Measurements from ENCODE around the gene PDZK1.
"Not testable (repeated sequence)": the region's sequence is repeated elsewhere in the genome, so short reads cannot be mapped to it uniquely, and the experiment has no call there.

Gene PDZK1

GRCh38 chr1:145688328-145688727 is 18.8 kb downstream of the PDZK1 start:
- Histone ChIP-seq H3K36me3 (ENCODE audit: insufficient read depth, low read length) (no peaks in the 10 kb centered on the region), H3K9ac (ENCODE audit: low read depth, low read length) (no peak overlapping the region), H3K4me1 (ENCODE audit: control insufficient read depth, insufficient read depth, low read length) (peaks cover 21% of the 10 kb centered on the region), H3K9me3 (replicated peaks; ENCODE audit: low read length) (no peaks in the 10 kb centered on the region), H3K4me2 (ENCODE audit: low read length) (no peak overlapping the region), H3K27me3 (ENCODE audit: control insufficient read depth, insufficient read depth, low read length) (no peaks in the 10 kb centered on the region), H3K4me3 (ENCODE audit: low read length) (no peak overlapping the region)

- H3K9ac ChIP-seq (ENCODE audit: low read depth, low read length); H3K4me2 ChIP-seq (ENCODE audit: low read length): not testable (repeated sequence)
Observed at GRCh38 chr1:145686078-145686477, 21.1 kb downstream of the PDZK1 start.

GRCh38 chr1:145684858-145685257 is 22.3 kb downstream of the PDZK1 start:
- H3K9me3 ChIP-seq (replicated peaks; ENCODE audit: low read length); H3K4me2 ChIP-seq (ENCODE audit: low read length); H3K4me1 ChIP-seq (ENCODE audit: control insufficient read depth, insufficient read depth, low read length); H3K4me3 ChIP-seq (ENCODE audit: low read length); H3K9ac ChIP-seq (ENCODE audit: low read depth, low read length); H3K36me3 ChIP-seq (ENCODE audit: insufficient read depth, low read length); H3K27me3 ChIP-seq (ENCODE audit: control insufficient read depth, insufficient read depth, low read length): not testable (repeated sequence)

More at GRCh38 chr1:145686078-145686477, 21.1 kb downstream of the PDZK1 start:
- not testable (repeated sequence) for H3K4me3 ChIP-seq (ENCODE audit: low read length); H3K36me3 ChIP-seq (ENCODE audit: insufficient read depth, low read length); H3K9me3 ChIP-seq (replicated peaks; ENCODE audit: low read length); H3K27me3 ChIP-seq (ENCODE audit: control insufficient read depth, insufficient read depth, low read length)
- H3K4me1 ChIP-seq (ENCODE audit: control insufficient read depth, insufficient read depth, low read length): peaks cover 15% of the 10 kb centered on the region

- not testable (repeated sequence) for H3K36me3 ChIP-seq (ENCODE audit: insufficient read depth, low read length); H3K9ac ChIP-seq (ENCODE audit: low read depth, low read length); H3K9me3 ChIP-seq (replicated peaks; ENCODE audit: low read length); H3K4me3 ChIP-seq (ENCODE audit: low read length); H3K4me2 ChIP-seq (ENCODE audit: low read length); H3K27me3 ChIP-seq (ENCODE audit: control insufficient read depth, insufficient read depth, low read length); H3K4me1 ChIP-seq (ENCODE audit: control insufficient read depth, insufficient read depth, low read length)
Observed at GRCh38 chr1:145673217-145673616, 34.0 kb downstream of the PDZK1 start.

- not testable (repeated sequence) for H3K4me1 ChIP-seq (ENCODE audit: control insufficient read depth, insufficient read depth, low read length); H3K36me3 ChIP-seq (ENCODE audit: insufficient read depth, low read length); H3K4me2 ChIP-seq (ENCODE audit: low read length); H3K9ac ChIP-seq (ENCODE audit: low read depth, low read length); H3K4me3 ChIP-seq (ENCODE audit: low read length); H3K27me3 ChIP-seq (ENCODE audit: control insufficient read depth, insufficient read depth, low read length); H3K9me3 ChIP-seq (replicated peaks; ENCODE audit: low read length)
Observed at GRCh38 chr1:145670995-145671745, 36.0 kb downstream of the PDZK1 start.

GRCh38 chr1:145665015-145665414 is 42.2 kb downstream of the PDZK1 start:
- H3K9ac ChIP-seq (ENCODE audit: low read depth, low read length); H3K9me3 ChIP-seq (replicated peaks; ENCODE audit: low read length); H3K4me1 ChIP-seq (ENCODE audit: control insufficient read depth, insufficient read depth, low read length); H3K27me3 ChIP-seq (ENCODE audit: control insufficient read depth, insufficient read depth, low read length); H3K4me3 ChIP-seq (ENCODE audit: low read length); H3K4me2 ChIP-seq (ENCODE audit: low read length); H3K36me3 ChIP-seq (ENCODE audit: insufficient read depth, low read length): not testable (repeated sequence)

- not testable (repeated sequence) for H3K4me1 ChIP-seq (ENCODE audit: control insufficient read depth, insufficient read depth, low read length); H3K9ac ChIP-seq (ENCODE audit: low read depth, low read length); H3K4me3 ChIP-seq (ENCODE audit: low read length); H3K27me3 ChIP-seq (ENCODE audit: control insufficient read depth, insufficient read depth, low read length); H3K4me2 ChIP-seq (ENCODE audit: low read length); H3K9me3 ChIP-seq (replicated peaks; ENCODE audit: low read length); H3K36me3 ChIP-seq (ENCODE audit: insufficient read depth, low read length)
Observed at GRCh38 chr1:145662502-145662901, 44.7 kb downstream of the PDZK1 start.

GRCh38 chr1:145656245-145656943 is 50.8 kb downstream of the PDZK1 start:
- H3K4me1 ChIP-seq (ENCODE audit: control insufficient read depth, insufficient read depth, low read length); H3K9me3 ChIP-seq (replicated peaks; ENCODE audit: low read length); H3K4me2 ChIP-seq (ENCODE audit: low read length); H3K36me3 ChIP-seq (ENCODE audit: insufficient read depth, low read length); H3K9ac ChIP-seq (ENCODE audit: low read depth, low read length); H3K27me3 ChIP-seq (ENCODE audit: control insufficient read depth, insufficient read depth, low read length); H3K4me3 ChIP-seq (ENCODE audit: low read length): not testable (repeated sequence)

- not testable (repeated sequence) for H3K27me3 ChIP-seq (ENCODE audit: control insufficient read depth, insufficient read depth, low read length); H3K4me2 ChIP-seq (ENCODE audit: low read length); H3K36me3 ChIP-seq (ENCODE audit: insufficient read depth, low read length); H3K9ac ChIP-seq (ENCODE audit: low read depth, low read length); H3K4me3 ChIP-seq (ENCODE audit: low read length); H3K4me1 ChIP-seq (ENCODE audit: control insufficient read depth, insufficient read depth, low read length); H3K9me3 ChIP-seq (replicated peaks; ENCODE audit: low read length)
Observed at GRCh38 chr1:145643990-145644389, 63.2 kb downstream of the PDZK1 start.

- not testable (repeated sequence) for H3K36me3 ChIP-seq (ENCODE audit: insufficient read depth, low read length); H3K4me2 ChIP-seq (ENCODE audit: low read length); H3K9me3 ChIP-seq (replicated peaks; ENCODE audit: low read length); H3K4me3 ChIP-seq (ENCODE audit: low read length); H3K4me1 ChIP-seq (ENCODE audit: control insufficient read depth, insufficient read depth, low read length); H3K27me3 ChIP-seq (ENCODE audit: control insufficient read depth, insufficient read depth, low read length); H3K9ac ChIP-seq (ENCODE audit: low read depth, low read length)
Observed at GRCh38 chr1:145641886-145642285, 65.3 kb downstream of the PDZK1 start.

- H3K36me3 ChIP-seq (ENCODE audit: insufficient read depth, low read length); H3K27me3 ChIP-seq (ENCODE audit: control insufficient read depth, insufficient read depth, low read length); H3K4me1 ChIP-seq (ENCODE audit: control insufficient read depth, insufficient read depth, low read length); H3K4me3 ChIP-seq (ENCODE audit: low read length); H3K4me2 ChIP-seq (ENCODE audit: low read length); H3K9ac ChIP-seq (ENCODE audit: low read depth, low read length); H3K9me3 ChIP-seq (replicated peaks; ENCODE audit: low read length): not testable (repeated sequence)
Observed at GRCh38 chr1:145636237-145636636, 70.9 kb downstream of the PDZK1 start.

- not testable (repeated sequence) for H3K4me3 ChIP-seq (ENCODE audit: low read length); H3K9me3 ChIP-seq (replicated peaks; ENCODE audit: low read length); H3K9ac ChIP-seq (ENCODE audit: low read depth, low read length); H3K36me3 ChIP-seq (ENCODE audit: insufficient read depth, low read length); H3K4me1 ChIP-seq (ENCODE audit: control insufficient read depth, insufficient read depth, low read length); H3K27me3 ChIP-seq (ENCODE audit: control insufficient read depth, insufficient read depth, low read length); H3K4me2 ChIP-seq (ENCODE audit: low read length)
Observed at GRCh38 chr1:145622177-145622576, 85.0 kb downstream of the PDZK1 start.
